Lung (tissue), 12 donors: ENCODE measurements around the gene OOSP4B. TPM values are rescaled to one million over a fixed set of nuclear protein-coding genes. Genes with fewer than 3 reads are reported as not detected.

Experiments used
- ATAC-seq: fragments of 200-7000 bp; cut with Tn5 transposase; one replicate; pipeline ENCODE4 v1.9.1; 2020; ENCODE audit warnings: moderate number of reproducible peaks; ENCODE audit not compliant: insufficient read depth, low FRiP score
- DNase-seq, 3 donors: peaks; one replicate each; pipeline ENCODE4 v3.0.0-alpha.2; 2013 to 2017
- H3K27ac ChIP-seq, 2 donors: one replicate each; pipeline ENCODE4 v1.5.1; 2013; ENCODE audit warnings: mild to moderate bottlenecking in 2 of 2, moderate library complexity in 2 of 2, control low read depth in 1 of 2, inconsistent platforms in 1 of 2, low read depth in 1 of 2, low read length in 1 of 2
- H3K27me3 ChIP-seq, 3 donors: one replicate each; pipeline ENCODE4 v1.5.1; 2013; ENCODE audit warnings: low read length in 2 of 3; ENCODE audit not compliant: control insufficient read depth in 3 of 3, insufficient read depth in 3 of 3
- H3K36me3 ChIP-seq, 4 donors: one replicate each; pipeline ENCODE4 v1.5.1; 2013; ENCODE audit warnings: low read length in 4 of 4, mild to moderate bottlenecking in 1 of 4, moderate library complexity in 1 of 4; ENCODE audit not compliant: control insufficient read depth in 4 of 4, insufficient read depth in 4 of 4
- H3K4me1 ChIP-seq, 5 donors: one replicate each; pipeline ENCODE4 v1.5.1; 2013; ENCODE audit warnings: low read length in 5 of 5, mild to moderate bottlenecking in 2 of 5, moderate library complexity in 1 of 5; ENCODE audit not compliant: control insufficient read depth in 5 of 5, insufficient read depth in 5 of 5
- H3K4me3 ChIP-seq: one replicate; pipeline ENCODE4 v1.5.1; 2013; ENCODE audit warnings: mild to moderate bottlenecking, control low read depth, moderate library complexity
- H3K9ac ChIP-seq, 2 donors: one replicate each; pipeline ENCODE4 v1.5.1; 2013; ENCODE audit warnings: low read length in 2 of 2, control low read depth in 1 of 2; ENCODE audit not compliant: insufficient read depth in 1 of 2
- H3K9me3 ChIP-seq, 4 donors: one replicate each; pipeline ENCODE4 v1.5.1; 2013; ENCODE audit warnings: low read length in 3 of 4, mild to moderate bottlenecking in 1 of 4, moderate library complexity in 1 of 4; ENCODE audit not compliant: control insufficient read depth in 4 of 4, insufficient read depth in 3 of 4
- WGBS, 2 donors: extraction: QIAGEN DNeasy Blood & Tissue Kit; methylation state at CpG; one replicate each; pipeline ENCODE4 v1.1.7; 2013; 5-methylcytosine and 5-hydroxymethylcytosine counted together
- polyA plus RNA-seq, 2 donors: library from polyadenylated mRNA; stranded (reverse); fragments of 200-250 nt; gene quantifications; one replicate each; pipeline ENCODE4 v1.2.1, GENCODE V29; 2013
- total RNA-seq, 2 donors: library from RNA; depleted of rRNA in 1 of 2; stranded (reverse); fragments of >200 nt in 1 of 2; gene quantifications; one replicate each; pipeline ENCODE4 v1.2.1, GENCODE V29; 2014 to 2021
- TF ChIP-seq, protein P1 (sequence below): IDR thresholded peaks from 2 replicates; pipeline ENCODE4 v1.5.1; 2012; ENCODE audit warnings: mild to moderate bottlenecking; ENCODE audit errors: control extremely low read depth, extremely low read depth
- donor health status: control.
- donor health status: control.
- donor health status: Bipolar disorder and iron deficiency.
- donor health status: healthy.
- donor health status: DM: yes; HTN: yes; CAD: no.

Gene OOSP4B
- total and polyA plus RNA-seq, 4 donors = not detected

GRCh38 chr11:59990421-59990820 lies 26.6 kb upstream of the OOSP4B start:
- DNase-seq (no peak), ATAC-seq (no peak)
- Histone ChIP-seq H3K27ac (no peak overlapping the region), H3K4me1 (no peaks in the 10 kb centered on the region), H3K9ac (no peak overlapping the region), H3K4me3 (no peak overlapping the region), H3K9me3 (peaks cover 0 to 10% (median 5%) of the 10 kb centered on the region in 4 donors), H3K27me3 (no peaks in the 10 kb centered on the region), H3K36me3 (no peaks in the 10 kb centered on the region)
- TF ChIP-seq, protein P1, sequence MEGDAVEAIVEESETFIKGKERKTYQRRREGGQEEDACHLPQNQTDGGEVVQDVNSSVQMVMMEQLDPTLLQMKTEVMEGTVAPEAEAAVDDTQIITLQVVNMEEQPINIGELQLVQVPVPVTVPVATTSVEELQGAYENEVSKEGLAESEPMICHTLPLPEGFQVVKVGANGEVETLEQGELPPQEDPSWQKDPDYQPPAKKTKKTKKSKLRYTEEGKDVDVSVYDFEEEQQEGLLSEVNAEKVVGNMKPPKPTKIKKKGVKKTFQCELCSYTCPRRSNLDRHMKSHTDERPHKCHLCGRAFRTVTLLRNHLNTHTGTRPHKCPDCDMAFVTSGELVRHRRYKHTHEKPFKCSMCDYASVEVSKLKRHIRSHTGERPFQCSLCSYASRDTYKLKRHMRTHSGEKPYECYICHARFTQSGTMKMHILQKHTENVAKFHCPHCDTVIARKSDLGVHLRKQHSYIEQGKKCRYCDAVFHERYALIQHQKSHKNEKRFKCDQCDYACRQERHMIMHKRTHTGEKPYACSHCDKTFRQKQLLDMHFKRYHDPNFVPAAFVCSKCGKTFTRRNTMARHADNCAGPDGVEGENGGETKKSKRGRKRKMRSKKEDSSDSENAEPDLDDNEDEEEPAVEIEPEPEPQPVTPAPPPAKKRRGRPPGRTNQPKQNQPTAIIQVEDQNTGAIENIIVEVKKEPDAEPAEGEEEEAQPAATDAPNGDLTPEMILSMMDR = no peak
- 87 to 92% methylated on average over 1 of the region's 1 CpG for WGBS, 2 donors

- WGBS, 2 donors = 28 to 54% methylated on average over 5 of the region's 5 CpGs
- ATAC-seq = no peak
- H3K4me3 ChIP-seq = no peak overlapping the region
- H3K36me3 ChIP-seq = no peaks in the 10 kb centered on the region
- no peaks in the 10 kb centered on the region for H3K27me3 ChIP-seq
- H3K4me1 ChIP-seq = no peaks in the 10 kb centered on the region
- no peak for DNase-seq
- TF ChIP-seq, protein P1 = no peak
- H3K9me3 ChIP-seq = peaks cover 0 to 10% (median 3%) of the 10 kb centered on the region in 4 donors
- H3K9ac ChIP-seq = no peak overlapping the region
- H3K27ac ChIP-seq = no peak overlapping the region
These were observed 24.6 kb upstream of the OOSP4B start for GRCh38 chr11:59992425-59992824.

GRCh38 chr11:59997800-59998199 lies 19.2 kb upstream of the OOSP4B start:
- Histone ChIP-seq H3K27ac (no peak overlapping the region), H3K27me3 (no peaks in the 10 kb centered on the region), H3K9ac (no peak overlapping the region), H3K9me3 (no peaks in the 10 kb centered on the region), H3K4me1 (no peaks in the 10 kb centered on the region), H3K36me3 (no peaks in the 10 kb centered on the region), H3K4me3 (no peak overlapping the region)
- WGBS, 2 donors = 54 to 92% methylated on average over 2 of the region's 2 CpGs
- no peak for ATAC-seq
- TF ChIP-seq, protein P1 = no peak
- peak in 1 of 3 donors; percentile 1 for DNase-seq

DNA sequence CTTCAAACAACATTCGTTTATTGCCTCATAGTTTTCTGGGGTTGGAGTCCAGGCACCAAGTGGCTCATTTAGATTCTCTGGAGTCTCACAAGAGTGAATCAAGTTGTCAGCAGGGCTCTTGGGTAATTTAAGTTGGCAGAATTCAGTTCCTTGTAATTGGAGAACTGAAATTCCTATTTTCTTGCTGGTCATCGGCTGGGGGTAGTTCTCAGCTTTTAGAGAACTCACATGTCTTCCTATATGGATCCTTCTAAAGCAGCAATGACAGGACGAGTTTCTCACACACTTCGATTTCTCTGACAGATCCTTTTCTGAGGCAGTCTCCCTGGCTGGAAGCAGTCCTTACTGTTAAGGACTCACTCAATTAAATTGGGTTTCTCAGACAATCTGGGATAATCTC lies 17.3 kb upstream of the OOSP4B start:
- Histone ChIP-seq H3K36me3 (no peaks in the 10 kb centered on the region), H3K4me3 (no peak overlapping the region), H3K27ac (no peak overlapping the region), H3K9ac (no peak overlapping the region), H3K9me3 (peaks cover 0 to 5% (median 0%) of the 10 kb centered on the region in 4 donors), H3K27me3 (no peaks in the 10 kb centered on the region), H3K4me1 (no peaks in the 10 kb centered on the region)
- ATAC-seq = no peak
- 75 to 81% methylated on average over 4 of the region's 4 CpGs for WGBS, 2 donors
- no peak for DNase-seq
- TF ChIP-seq, protein P1 = no peak
